Medulla oblongata (tissue), 1 donor: ENCODE measurements around the gene INF2.

Experiments
- DNase-seq: peaks from one replicate; pipeline ENCODE4 v3.0.0-alpha.2; 2015; ENCODE audit errors: extremely low spot score

The INF2 gene

DNA sequence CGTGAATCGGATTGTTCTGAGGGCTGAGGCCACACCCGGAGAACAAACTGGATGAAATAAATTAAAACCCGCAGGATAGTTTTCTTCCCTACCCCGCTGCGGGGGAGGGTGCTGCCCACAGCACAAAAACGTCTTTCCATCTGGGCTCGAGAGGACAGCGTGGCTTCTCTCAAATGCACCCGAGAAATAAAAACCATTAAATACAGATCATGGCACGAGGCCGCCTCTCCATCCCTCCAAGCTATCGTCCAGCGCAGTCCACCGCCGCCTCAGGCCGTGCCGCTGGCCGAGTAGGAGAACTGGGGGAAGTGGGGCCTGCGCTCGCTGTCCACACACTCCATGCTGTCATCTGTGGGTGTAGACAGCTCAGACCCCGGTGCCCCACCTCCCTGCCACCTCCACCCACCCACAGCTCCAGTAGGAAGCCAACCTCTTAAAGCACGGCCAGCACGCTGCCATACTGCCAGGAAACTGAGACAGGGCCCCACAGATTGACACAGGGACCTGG lies 80.7 kb downstream of the INF2 start:
- no peak for DNase-seq

DNA sequence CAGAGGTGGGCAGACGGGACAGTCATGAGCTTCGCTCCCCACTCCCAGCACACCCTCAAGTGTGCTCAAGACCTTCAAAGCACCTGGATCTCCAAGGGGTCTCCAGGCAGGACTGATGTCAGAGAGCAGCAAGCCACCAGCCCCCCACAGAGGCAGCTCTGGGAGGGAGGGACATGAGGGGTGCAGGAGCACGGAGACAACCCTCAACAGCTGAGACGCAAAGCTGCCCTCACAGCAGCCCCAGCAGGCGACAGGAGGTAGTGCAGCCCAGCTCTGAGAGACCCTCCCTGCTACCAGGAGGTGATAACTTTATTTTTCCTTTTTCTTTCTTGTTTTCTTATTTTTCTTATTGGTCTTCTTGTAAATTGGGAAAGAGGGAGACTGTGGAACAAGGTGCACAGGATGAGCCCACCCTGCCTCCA lies 81.4 kb downstream of the INF2 start:
- DNase-seq: no peak

DNA sequence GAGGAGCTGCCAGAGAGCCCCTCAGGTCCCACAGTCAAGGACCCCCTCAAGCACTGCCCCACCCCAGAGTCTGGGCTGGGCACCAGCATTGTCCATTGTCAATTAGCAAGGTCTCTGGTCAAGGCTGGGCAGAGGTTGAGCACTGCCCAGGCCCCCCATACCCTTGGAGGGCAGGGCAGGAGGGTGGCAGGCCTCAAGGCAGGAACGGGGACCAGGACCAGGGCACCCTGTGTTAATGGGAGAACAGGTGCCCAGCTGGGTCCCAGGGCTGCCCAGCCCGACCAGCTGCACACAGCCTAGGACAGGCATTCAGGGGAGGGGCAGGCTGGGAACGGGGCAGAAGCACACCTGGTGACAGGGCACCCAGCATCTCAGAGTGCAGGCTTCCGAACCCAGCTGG lies 82.0 kb downstream of the INF2 start:
- no peak for DNase-seq
